Spleen (tissue), 7 donors: ENCODE measurements around the gene PTPN14.

Source experiments
- POLR2A ChIP-seq, 3 donors: fragments of 450-650 bp; IDR thresholded peaks; one replicate each; pipeline ENCODE4 v1.5.1; 2017; ENCODE audit warnings: antibody characterized with exemption in 3 of 3, mild to moderate bottlenecking in 1 of 3
- TF ChIP-seq, protein P1 (sequence below), 11 experiments: fragments of 200-600 bp in 7 of 11; fragments of 450-650 bp in 4 of 11; sonication (generic) in 4 of 11; IDR thresholded peaks in 8 of 11; conservative IDR thresholded peaks in 3 of 11; 1 replicate in 7 of 11; 2 replicates in 4 of 11; pipeline versions ENCODE4 v1.4.0 to v1.8.0; 2016 to 2021; ENCODE audit warnings: antibody characterized with exemption in 11 of 11, inconsistent platforms in 4 of 11, mild to moderate bottlenecking in 1 of 11
- donor health status: DM: no; HTN: no; CAD: no; lungs with moderate emphysema.
- donor health status: DM: no; HTN: no; CAD: no.
- donor health status: DM: no; HTN: no; CAD: no.

DNA sequence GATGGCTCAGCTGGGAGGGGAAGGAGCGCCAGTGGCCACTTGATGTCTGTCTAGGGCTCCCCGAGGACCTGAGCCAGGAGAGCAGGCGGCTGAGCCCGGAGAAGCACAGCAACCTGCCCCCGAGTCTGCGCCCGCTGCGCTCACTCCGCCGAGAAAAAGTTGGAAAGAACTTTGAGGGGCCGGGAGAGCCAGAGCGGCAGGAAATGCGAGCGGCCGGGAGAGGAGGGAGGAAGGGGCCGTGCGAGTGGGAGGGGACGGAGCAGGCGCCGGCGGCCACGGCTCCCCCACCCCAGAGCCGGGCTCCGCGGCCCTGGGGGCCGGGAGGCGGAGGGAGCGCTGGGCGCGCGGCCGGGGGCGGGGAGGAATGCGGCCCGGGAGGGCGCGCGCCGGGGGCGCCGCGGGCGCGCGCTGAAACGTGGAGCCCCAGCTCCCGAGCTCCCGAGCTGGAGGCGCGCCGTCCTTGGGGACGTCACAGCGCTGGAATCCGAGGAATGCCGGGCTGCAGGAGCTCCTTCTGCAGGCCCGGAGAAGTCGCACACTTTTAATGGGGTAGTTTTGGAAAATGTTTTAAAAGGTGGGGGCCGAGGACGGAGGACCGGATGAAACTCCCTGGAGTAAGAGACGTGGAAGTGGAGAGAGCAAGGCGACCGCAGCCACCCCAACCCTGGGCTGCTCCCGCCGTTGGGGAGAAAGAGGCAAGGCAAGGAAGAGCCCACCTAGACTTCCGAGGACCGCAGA is at the start of gene PTPN14:
- TF ChIP-seq POLR2A (IDR thresholded peaks at IDR 0.05), result peak in 1 of 3 donors; percentile 56
- TF ChIP-seq, protein P1, sequence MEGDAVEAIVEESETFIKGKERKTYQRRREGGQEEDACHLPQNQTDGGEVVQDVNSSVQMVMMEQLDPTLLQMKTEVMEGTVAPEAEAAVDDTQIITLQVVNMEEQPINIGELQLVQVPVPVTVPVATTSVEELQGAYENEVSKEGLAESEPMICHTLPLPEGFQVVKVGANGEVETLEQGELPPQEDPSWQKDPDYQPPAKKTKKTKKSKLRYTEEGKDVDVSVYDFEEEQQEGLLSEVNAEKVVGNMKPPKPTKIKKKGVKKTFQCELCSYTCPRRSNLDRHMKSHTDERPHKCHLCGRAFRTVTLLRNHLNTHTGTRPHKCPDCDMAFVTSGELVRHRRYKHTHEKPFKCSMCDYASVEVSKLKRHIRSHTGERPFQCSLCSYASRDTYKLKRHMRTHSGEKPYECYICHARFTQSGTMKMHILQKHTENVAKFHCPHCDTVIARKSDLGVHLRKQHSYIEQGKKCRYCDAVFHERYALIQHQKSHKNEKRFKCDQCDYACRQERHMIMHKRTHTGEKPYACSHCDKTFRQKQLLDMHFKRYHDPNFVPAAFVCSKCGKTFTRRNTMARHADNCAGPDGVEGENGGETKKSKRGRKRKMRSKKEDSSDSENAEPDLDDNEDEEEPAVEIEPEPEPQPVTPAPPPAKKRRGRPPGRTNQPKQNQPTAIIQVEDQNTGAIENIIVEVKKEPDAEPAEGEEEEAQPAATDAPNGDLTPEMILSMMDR (IDR thresholded peaks at IDR 0.05 in 8 of 11, conservative IDR thresholded peaks at IDR 0.05 in 3 of 11), result peak in 1 of 11 experiments; percentile 19
